SK-N-SH (cell line): ENCODE results near the gene UTY. TPM values are rescaled to one million over a fixed set of nuclear protein-coding genes. Genes with fewer than 3 reads are reported as not detected.

Experiments used
- CTCF ChIA-PET: fragments of 300-600, 350-600 bp; formaldehyde crosslinking; extraction: SDS; loops from one replicate; lab custom pipeline; 2021; lab: Yijun Ruan, JAX
- POLR2A ChIA-PET: fragments of 350-600 bp; sonication (Branson Sonifier 250); formaldehyde crosslinking; extraction: SDS; loops from one replicate; lab custom pipeline; 2020; ENCODE audit warnings: antibody characterized with exemption, inconsistent platforms; lab: Yijun Ruan, JAX
- DNase-seq: peaks from one replicate; pipeline ENCODE4 v3.0.0; 2012
- H2AFZ ChIP-seq: fragments of 200-600 bp; sonication (generic); 2 replicates; pipeline ENCODE4 v1.8.1; 2016; ENCODE audit warnings: antibody characterized with exemption, mild to moderate bottlenecking, low read depth
- H3F3A ChIP-seq: fragments of 200-600 bp; sonication (generic); replicated peaks from 2 replicates; pipeline ENCODE3; 2016; ENCODE audit warnings: antibody characterized with exemption, mild to moderate bottlenecking; ENCODE audit not compliant: insufficient read depth
- H3K27ac ChIP-seq, 2 experiments: fragments of 200-500 bp in 1 of 2; fragments of 200-600 bp in 1 of 2; sonication (Bioruptor generic) in 1 of 2; sonication (generic), shearing (Covaris generic) in 1 of 2; 2 replicates each; pipeline versions ENCODE4 v1.5.1 to v1.6.1; 2014 to 2016; ENCODE audit warnings: low read depth in 2 of 2, inconsistent platforms in 1 of 2, low read length in 1 of 2, mild to moderate bottlenecking in 1 of 2, mixed read lengths in 1 of 2
- H3K27me3 ChIP-seq: fragments of 200-600 bp; sonication (generic), shearing (Covaris generic); 2 replicates; pipeline ENCODE4 v1.6.1; 2016; ENCODE audit warnings: mixed run types; ENCODE audit not compliant: insufficient read depth
- H3K36me3 ChIP-seq, 2 experiments: fragments of 200-500 bp in 1 of 2; fragments of 200-600 bp in 1 of 2; sonication (Bioruptor generic) in 1 of 2; sonication (generic) in 1 of 2; replicated peaks in 1 of 2; 2 replicates each; pipeline versions ENCODE3 to v1.5.1; 2014 to 2016; ENCODE audit warnings: low read length in 1 of 2, mild to moderate bottlenecking in 1 of 2; ENCODE audit not compliant: insufficient read depth in 2 of 2, control insufficient read depth in 1 of 2
- H3K4me1 ChIP-seq, 2 experiments: fragments of 200-500 bp in 1 of 2; fragments of 200-600 bp in 1 of 2; sonication (Bioruptor generic) in 1 of 2; sonication (generic), shearing (Covaris generic) in 1 of 2; 2 replicates each; pipeline versions ENCODE4 v1.5.1 to v1.6.1; 2014 to 2016; ENCODE audit warnings: low read depth in 1 of 2, low read length in 1 of 2, mixed run types in 1 of 2; ENCODE audit not compliant: insufficient read depth in 2 of 2, control insufficient read depth in 1 of 2
- H3K4me2 ChIP-seq: fragments of 200-600 bp; sonication (generic), shearing (Covaris generic); 2 replicates; pipeline ENCODE4 v1.6.1; 2017; ENCODE audit warnings: mixed run types
- H3K4me3 ChIP-seq, 2 experiments: fragments of 200-500 bp in 1 of 2; fragments of 200-600 bp in 1 of 2; sonication (Bioruptor generic) in 1 of 2; sonication (generic), shearing (Covaris generic) in 1 of 2; 2 replicates each; pipeline versions ENCODE4 v1.5.1 to v1.8.1; 2014 to 2016; ENCODE audit warnings: low read depth in 2 of 2, inconsistent platforms in 1 of 2, low read length in 1 of 2, mild to moderate bottlenecking in 1 of 2, mixed read lengths in 1 of 2, moderate library complexity in 1 of 2
- H3K79me2 ChIP-seq: fragments of 200-600 bp; sonication (generic); 2 replicates; pipeline ENCODE4 v1.8.1; 2017; ENCODE audit warnings: mild to moderate bottlenecking; ENCODE audit not compliant: insufficient read depth
- H3K9ac ChIP-seq: fragments of 200-600 bp; sonication (generic); 2 replicates; pipeline ENCODE4 v1.6.1; 2017; ENCODE audit warnings: mixed run types
- H3K9me2 ChIP-seq: fragments of 200-600 bp; sonication (generic); 2 replicates; pipeline ENCODE4 v1.6.1; 2017; ENCODE audit warnings: mixed run types
- H3K9me3 ChIP-seq: fragments of 200-600 bp; sonication (generic); 2 replicates; pipeline ENCODE4 v1.6.1; 2017; ENCODE audit warnings: mixed run types, mild to moderate bottlenecking, moderate library complexity
- H4K20me1 ChIP-seq: fragments of 200-600 bp; sonication (generic); 2 replicates; pipeline ENCODE4 v1.6.1; 2017; ENCODE audit warnings: mild to moderate bottlenecking, mixed run types; ENCODE audit not compliant: insufficient read depth
- CHD2 ChIP-seq: fragments of 150-350 bp; IDR thresholded peaks from 2 replicates; pipeline ENCODE4 v1.6.1; 2018; ENCODE audit warnings: low read length; ENCODE audit not compliant: partially characterized antibody
- CTCF ChIP-seq: fragments of 200-600 bp; sonication (generic); IDR thresholded peaks from 2 replicates; pipeline ENCODE4 v1.6.1; 2017; ENCODE audit warnings: antibody characterized with exemption, mild to moderate bottlenecking, moderate library complexity
- EP300 ChIP-seq, 2 experiments: IDR thresholded peaks; 2 replicates each; pipeline versions ENCODE4 v1.4.0 to v1.6.1; 2012; ENCODE audit warnings: borderline replicate concordance in 1 of 2, low read depth in 1 of 2, low read length in 1 of 2
- FOSL2 ChIP-seq: IDR thresholded peaks from 2 replicates; pipeline ENCODE4 v1.4.0; 2012; ENCODE audit warnings: low read depth, mild to moderate bottlenecking, moderate library complexity, borderline replicate concordance
- GATA2 ChIP-seq: sonication (generic); formaldehyde crosslinking; IDR thresholded peaks from 2 replicates; pipeline ENCODE4 v1.5.0; 2020; ENCODE audit warnings: mild to moderate bottlenecking, missing genetic modification reagents
- MXI1 ChIP-seq: IDR thresholded peaks from 2 replicates; pipeline ENCODE4 v1.6.1; 2012; ENCODE audit warnings: mild to moderate bottlenecking, low read depth, low read length, improper control_type of control experiment
- NRF1 ChIP-seq: IDR thresholded peaks from 2 replicates; pipeline ENCODE4 v1.6.1; 2012; ENCODE audit warnings: low read depth, mild to moderate bottlenecking, low read length
- POLR2AphosphoS5 ChIP-seq: IDR thresholded peaks from 2 replicates; pipeline ENCODE4 v1.6.1; 2012; ENCODE audit warnings: low read depth, low read length
- RFX5 ChIP-seq: IDR thresholded peaks from 2 replicates; pipeline ENCODE4 v1.6.1; 2012; ENCODE audit warnings: mild to moderate bottlenecking, improper control_type of control experiment, low read length
- SIN3A ChIP-seq: IDR thresholded peaks from 2 replicates; pipeline ENCODE4 v1.6.1; 2012; ENCODE audit warnings: low read depth, mild to moderate bottlenecking, low read length, moderate library complexity, borderline replicate concordance
- TCF12 ChIP-seq: IDR thresholded peaks from 2 replicates; pipeline ENCODE4 v1.4.0; 2012
- TEAD4 ChIP-seq: IDR thresholded peaks from 2 replicates; pipeline ENCODE4 v1.4.0; 2012; ENCODE audit warnings: mild to moderate bottlenecking, borderline replicate concordance; ENCODE audit not compliant: insufficient read depth
- USF2 ChIP-seq: fragments of 150-350 bp; IDR thresholded peaks from 2 replicates; pipeline ENCODE4 v1.6.1; 2017; ENCODE audit warnings: antibody characterized with exemption, low read length, low read depth, borderline replicate concordance
- WGBS: methylation state at CpG from one replicate; pipeline ENCODE4 v1.1.6; 2017; ENCODE audit warnings: low lambda C conversion rate; 5-methylcytosine and 5-hydroxymethylcytosine counted together
- polyA plus RNA-seq, 3 experiments: library from polyadenylated mRNA; depleted of rRNA; stranded (reverse); fragments of >200 nt; gene quantifications; 2 replicates each; pipeline ENCODE4 v1.2.3, GENCODE V29; 2012
- TF ChIP-seq, protein P1 (sequence below): IDR thresholded peaks from 2 replicates; pipeline ENCODE4 v1.4.0; 2012; ENCODE audit warnings: low read depth
- TF ChIP-seq, protein P2 (sequence below): IDR thresholded peaks from 2 replicates; pipeline ENCODE4; 2012
- TF ChIP-seq, protein P3 (sequence below): IDR thresholded peaks from 2 replicates; pipeline ENCODE4 v1.4.0; 2012; ENCODE audit warnings: low read depth, borderline replicate concordance

UTY gene
- polyA plus RNA-seq, 1 of the 3 experiments (the other 2 are of a cell fraction), result not detected

DNA sequence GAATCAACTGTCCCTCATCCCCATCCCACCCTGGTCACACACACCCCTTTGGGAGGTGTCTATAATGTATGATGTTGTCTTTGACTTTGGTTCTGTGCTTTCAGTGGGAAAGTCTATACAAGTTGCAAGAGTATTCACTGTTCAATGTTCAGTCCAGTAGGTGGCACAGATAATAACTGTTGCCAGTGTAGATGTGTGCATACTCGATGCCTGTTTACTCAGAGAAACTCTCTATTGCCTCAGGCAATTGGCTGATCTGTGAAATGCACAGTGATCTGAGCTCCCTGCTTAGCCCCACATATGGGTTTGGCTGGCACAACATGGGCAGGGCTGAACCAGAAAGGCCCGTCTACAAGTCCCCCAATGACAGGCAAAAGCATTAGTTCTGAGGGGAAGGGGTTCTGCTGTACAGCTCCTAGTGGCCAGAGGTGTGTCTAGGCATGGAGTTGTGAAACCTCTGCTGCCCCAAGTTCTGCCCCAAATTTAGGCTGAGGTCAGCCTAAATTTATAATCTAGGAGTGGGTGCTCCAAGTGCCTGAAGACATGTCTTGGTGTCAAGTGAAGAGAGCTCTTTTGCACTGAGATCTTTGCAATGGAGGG is 252.4 kb downstream of the UTY start:
- Histone ChIP-seq H3K79me2 (no peaks in the 10 kb centered on the region), H3K27me3 (no peaks in the 10 kb centered on the region), H3K4me1 (no peaks in the 10 kb centered on the region), H3K4me2 (no peak overlapping the region), H3K9me2 (no peaks in the 10 kb centered on the region), H2AFZ (no peak overlapping the region), H3K4me3 (no peak overlapping the region), H4K20me1 (no peaks in the 10 kb centered on the region), H3K36me3 (no peaks in the 10 kb centered on the region), H3F3A (no peaks in the 10 kb centered on the region), H3K9ac (no peak overlapping the region), H3K27ac (no peak overlapping the region), H3K9me3 (no peaks in the 10 kb centered on the region)
- no peak for TF ChIP-seq GATA2 (CRISPR knock-in tag)
- TF ChIP-seq SIN3A, result no peak
- no peak for TF ChIP-seq FOSL2
- TF ChIP-seq USF2, result no peak
- TF ChIP-seq, protein P1, sequence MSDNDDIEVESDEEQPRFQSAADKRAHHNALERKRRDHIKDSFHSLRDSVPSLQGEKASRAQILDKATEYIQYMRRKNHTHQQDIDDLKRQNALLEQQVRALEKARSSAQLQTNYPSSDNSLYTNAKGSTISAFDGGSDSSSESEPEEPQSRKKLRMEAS, result no peak
- no peak for TF ChIP-seq MXI1
- TF ChIP-seq, protein P2, sequence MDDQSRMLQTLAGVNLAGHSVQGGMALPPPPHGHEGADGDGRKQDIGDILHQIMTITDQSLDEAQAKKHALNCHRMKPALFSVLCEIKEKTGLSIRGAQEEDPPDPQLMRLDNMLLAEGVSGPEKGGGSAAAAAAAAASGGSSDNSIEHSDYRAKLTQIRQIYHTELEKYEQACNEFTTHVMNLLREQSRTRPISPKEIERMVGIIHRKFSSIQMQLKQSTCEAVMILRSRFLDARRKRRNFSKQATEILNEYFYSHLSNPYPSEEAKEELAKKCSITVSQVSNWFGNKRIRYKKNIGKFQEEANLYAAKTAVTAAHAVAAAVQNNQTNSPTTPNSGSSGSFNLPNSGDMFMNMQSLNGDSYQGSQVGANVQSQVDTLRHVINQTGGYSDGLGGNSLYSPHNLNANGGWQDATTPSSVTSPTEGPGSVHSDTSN, result no peak
- TF ChIP-seq POLR2AphosphoS5, result no peak
- no peak for TF ChIP-seq CTCF
- TF ChIP-seq NRF1, result no peak
- no peak for TF ChIP-seq TCF12
- no peak for TF ChIP-seq TEAD4
- TF ChIP-seq EP300 (IDR thresholded peaks at IDR 0.05; ENCODE audit: borderline replicate concordance in 1 of 2, low read depth in 1 of 2, low read length in 1 of 2), result no peak
- TF ChIP-seq, protein P3, sequence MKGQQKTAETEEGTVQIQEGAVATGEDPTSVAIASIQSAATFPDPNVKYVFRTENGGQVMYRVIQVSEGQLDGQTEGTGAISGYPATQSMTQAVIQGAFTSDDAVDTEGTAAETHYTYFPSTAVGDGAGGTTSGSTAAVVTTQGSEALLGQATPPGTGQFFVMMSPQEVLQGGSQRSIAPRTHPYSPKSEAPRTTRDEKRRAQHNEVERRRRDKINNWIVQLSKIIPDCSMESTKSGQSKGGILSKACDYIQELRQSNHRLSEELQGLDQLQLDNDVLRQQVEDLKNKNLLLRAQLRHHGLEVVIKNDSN, result no peak
- no peak for TF ChIP-seq CHD2
- TF ChIP-seq RFX5, result no peak
- WGBS, result no CpG with 5 or more reads among the region's 2 CpGs
- POLR2A ChIA-PET, result no interaction called here
- no peak for DNase-seq
- CTCF ChIA-PET, result no interaction called here
